22Rv1 (cell line): ENCODE results near the gene MOB3B.
"Not testable (repeated sequence)": the region's sequence is repeated elsewhere in the genome, so short reads cannot be mapped to it uniquely, and the experiment has no call there.

Source experiments
- H3K27ac ChIP-seq: fragments of 450-650 bp; 2 replicates; pipeline ENCODE4 v1.5.1; 2017
- ZFX ChIP-seq: fragments of 450-650 bp; IDR thresholded peaks from 2 replicates; pipeline ENCODE4 v1.6.1; 2017; ENCODE audit warnings: antibody characterized with exemption, borderline replicate concordance
- TF ChIP-seq, protein P1 (sequence below): fragments of 450-650 bp; IDR thresholded peaks from 2 replicates; pipeline ENCODE4 v1.5.1; 2017; ENCODE audit warnings: mild to moderate bottlenecking

The MOB3B gene

DNA sequence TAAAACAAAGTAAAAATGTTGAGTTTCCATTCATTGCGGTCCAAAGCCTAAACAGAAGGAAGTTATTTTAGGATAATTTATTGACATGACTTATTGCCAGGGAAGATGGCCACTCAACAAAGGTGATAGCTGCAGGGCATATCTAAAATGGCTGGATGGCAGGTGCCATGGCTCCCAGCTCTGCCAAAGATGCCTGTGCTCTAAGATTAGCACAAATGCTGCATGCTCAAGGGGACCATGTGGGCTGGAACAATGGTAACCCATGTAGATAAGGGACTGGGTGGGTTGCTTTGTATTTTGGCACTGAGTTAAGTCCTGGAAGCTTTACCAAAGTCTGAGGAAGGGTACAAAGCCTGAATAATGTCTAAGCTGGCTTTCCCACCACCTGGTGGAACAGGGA, 101.1 kb downstream of the MOB3B start:
- H3K27ac ChIP-seq, result no peak overlapping the region
- TF ChIP-seq ZFX, result no peak
- TF ChIP-seq, protein P1, sequence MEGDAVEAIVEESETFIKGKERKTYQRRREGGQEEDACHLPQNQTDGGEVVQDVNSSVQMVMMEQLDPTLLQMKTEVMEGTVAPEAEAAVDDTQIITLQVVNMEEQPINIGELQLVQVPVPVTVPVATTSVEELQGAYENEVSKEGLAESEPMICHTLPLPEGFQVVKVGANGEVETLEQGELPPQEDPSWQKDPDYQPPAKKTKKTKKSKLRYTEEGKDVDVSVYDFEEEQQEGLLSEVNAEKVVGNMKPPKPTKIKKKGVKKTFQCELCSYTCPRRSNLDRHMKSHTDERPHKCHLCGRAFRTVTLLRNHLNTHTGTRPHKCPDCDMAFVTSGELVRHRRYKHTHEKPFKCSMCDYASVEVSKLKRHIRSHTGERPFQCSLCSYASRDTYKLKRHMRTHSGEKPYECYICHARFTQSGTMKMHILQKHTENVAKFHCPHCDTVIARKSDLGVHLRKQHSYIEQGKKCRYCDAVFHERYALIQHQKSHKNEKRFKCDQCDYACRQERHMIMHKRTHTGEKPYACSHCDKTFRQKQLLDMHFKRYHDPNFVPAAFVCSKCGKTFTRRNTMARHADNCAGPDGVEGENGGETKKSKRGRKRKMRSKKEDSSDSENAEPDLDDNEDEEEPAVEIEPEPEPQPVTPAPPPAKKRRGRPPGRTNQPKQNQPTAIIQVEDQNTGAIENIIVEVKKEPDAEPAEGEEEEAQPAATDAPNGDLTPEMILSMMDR, result no peak

DNA sequence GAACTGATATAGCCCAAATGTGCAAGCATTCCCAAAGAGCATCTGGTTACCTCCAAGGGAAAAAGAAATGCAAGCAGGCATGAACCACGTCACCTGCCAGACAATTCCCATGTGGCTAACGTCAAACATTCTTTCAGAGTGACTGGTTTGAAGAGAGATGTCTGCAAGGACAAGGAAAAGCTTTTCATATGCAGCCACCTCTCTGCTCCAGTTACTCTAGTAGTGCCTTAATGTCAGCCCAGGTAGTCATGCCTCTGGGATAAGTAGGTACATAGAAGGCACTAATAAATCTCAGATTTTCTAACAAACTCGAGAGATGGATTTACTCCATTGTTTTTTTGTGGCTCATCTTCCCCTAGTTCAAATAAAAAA, 102.4 kb downstream of the MOB3B start:
- TF ChIP-seq, protein P1, result no peak
- no peak for TF ChIP-seq ZFX
- no peak overlapping the region for H3K27ac ChIP-seq

DNA sequence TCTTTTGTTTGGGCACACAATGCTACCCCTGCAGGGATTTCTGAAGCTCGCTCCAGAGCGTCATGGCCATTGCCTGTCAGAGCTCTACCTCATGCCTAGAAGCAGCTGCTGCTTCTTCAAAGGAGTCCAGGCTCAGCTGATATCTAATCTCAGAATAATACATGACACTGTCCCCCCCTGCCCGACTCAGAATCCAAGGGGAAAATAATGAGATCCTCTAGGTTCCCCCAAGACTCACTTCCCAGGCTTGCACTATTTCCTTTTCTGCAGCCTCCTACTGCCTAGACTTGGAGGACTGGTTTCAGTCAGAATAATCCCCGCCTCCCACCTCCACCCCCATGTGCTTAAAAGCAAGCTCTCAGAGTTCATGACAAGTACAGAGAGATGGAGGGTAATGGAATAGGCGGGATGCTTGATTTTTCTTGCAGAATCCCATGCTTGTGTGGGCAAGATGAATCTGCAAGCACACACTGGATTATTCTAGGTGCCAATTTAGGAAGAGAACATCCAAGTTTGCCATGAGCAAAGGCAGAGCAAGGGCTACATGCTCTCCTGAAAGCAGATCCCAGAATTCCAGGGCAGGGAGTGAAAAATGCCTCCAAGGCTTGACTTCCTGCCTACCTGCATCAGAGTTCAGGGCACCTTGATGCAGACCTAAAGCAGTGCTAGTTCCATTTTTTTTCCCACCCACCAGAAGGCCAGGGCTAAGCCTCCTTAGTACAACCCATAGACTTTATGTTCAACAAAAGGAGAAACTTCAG, 102.9 kb downstream of the MOB3B start:
- H3K27ac ChIP-seq, result no peak overlapping the region
- TF ChIP-seq, protein P1, result no peak

DNA sequence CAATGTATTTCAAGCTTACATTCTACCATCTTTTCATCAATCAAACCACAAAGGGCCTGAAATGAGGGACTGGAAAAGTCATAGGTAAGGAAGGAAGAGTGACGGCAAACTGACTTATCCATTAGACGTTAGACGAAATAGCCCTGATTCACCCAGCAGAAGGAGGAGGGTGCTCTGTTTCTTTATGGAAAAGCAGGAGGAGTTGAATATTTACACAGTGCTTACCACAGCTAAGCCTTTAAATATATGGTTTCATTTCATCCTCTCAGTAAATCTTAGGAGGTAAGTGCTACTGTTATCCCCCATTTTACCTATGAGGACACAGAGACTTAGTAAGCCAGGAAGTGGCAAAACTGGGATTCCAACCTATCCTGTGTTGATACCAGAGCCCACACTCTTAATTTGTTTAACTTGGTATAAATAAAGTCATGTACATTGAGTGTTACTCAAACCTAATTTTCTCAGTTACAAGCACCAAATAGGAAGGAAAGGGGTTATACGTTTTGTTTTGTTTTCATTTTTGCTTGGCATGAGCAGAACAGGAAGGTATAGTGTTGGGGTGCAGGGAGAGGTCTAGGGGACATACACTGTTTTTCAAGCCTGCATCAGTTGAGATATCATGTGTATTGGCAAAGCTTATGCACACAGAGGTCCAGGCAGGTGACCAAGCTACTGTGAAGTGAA, 103.6 kb downstream of the MOB3B start:
- TF ChIP-seq ZFX, result no peak
- TF ChIP-seq, protein P1, result no peak
- no peak overlapping the region for H3K27ac ChIP-seq

DNA sequence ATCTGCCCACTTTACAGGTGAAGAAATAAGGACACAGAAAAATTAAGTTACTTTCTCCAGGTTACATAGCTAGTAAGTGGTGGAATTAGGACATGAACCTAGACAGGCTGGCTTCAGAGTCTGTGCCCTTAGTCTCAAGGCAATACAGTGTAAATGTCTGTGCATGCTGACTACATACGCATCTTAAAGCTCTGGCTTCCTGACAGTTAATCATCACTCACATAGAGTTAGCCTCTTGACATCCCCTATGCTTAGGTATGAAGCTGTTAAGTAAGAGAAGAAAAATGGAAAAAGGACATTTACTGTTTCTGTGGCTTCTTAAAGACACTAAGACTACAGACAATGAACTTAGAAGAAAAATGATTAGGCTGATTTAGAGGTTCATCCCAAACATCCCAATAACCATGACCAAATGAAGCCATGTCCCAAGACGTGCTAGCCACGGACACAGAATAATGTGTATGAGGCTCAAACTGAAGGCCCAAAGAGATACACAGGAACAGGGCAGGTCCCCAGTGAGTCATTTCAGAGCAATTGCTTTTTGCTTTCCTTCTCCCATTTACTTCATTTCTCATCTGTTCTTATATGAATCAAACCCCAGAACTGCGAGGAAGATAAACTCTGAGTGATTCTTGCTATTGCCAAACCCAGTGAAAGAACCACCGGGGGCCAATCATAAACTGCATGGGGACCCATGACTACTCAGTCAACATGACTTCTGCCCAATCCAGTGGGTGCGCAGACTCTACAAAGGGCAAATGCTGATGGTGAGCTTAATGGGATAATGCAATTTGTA, 105.5 kb downstream of the MOB3B start:
- no peak for TF ChIP-seq ZFX
- TF ChIP-seq, protein P1, result no peak
- H3K27ac ChIP-seq, result no peak overlapping the region

DNA sequence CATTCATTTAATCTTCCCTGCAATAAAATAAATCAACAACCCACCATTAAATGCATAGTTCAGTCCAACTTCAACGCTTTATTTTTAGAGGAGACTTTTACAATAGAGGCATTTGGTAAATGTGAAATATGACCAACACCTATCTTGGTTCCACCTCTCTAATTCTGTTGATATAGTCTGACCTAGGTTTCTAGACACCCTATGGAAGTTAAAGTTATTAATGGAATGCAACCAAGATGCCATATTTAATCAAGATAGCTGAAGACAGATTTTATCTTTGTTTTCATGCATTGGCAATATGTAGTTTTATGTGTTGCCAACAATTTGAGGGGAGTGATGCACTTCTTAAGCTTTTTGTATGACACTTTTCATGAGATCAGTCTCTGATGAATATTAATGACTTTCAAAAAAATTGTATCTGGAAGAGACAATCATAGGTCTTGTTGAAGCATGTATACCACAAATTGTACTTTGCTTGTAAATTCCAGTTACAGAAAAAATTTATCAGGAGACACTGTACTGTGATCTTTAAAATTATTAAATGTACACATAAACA, 107.3 kb downstream of the MOB3B start:
- H3K27ac ChIP-seq, result no peak overlapping the region
- TF ChIP-seq, protein P1, result no peak
- no peak for TF ChIP-seq ZFX

DNA sequence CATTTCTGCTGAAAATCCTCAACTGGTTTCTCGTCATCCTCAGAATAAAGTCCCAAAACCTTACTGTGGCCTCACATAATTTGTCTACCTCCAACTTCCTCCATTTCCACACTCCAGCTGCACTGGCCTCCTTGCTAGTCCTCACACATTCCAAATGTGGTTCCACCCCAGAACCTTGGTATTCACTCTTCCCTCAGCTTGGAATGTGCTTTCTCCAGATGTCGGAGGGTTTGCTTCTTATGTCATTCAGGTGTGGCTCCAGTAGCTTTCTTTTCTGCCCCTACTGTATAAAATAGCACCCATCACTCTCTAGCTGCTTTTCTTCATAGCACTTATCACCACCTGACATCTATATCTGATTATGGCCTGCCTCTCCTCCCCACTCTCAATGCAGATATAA, 108.0 kb downstream of the MOB3B start:
- TF ChIP-seq ZFX, result no peak
- TF ChIP-seq, protein P1, result no peak
- H3K27ac ChIP-seq, result no peak overlapping the region

DNA sequence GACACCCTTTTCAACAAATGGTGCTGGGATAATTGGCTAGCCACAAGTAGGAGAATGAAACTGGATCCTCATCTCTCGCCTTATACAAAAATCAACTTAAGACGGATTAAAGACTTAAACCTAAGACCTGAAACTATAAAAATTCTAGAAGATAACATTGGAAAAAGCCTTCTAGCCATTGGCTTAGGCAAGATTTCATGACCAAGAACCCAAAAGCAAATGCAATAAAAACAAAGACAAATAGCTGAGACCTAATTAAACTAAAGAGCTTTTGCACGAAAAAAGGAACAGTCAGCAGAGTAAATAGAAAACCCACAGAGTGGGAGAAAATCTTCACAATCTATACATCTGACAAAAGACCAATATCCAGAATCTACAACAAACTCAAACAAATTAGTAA, 110.1 kb downstream of the MOB3B start:
- H3K27ac ChIP-seq, result not testable (repeated sequence)
